CD4-positive, alpha-beta memory T cell (primary cell): Measurements from ENCODE around the gene SLC7A6. TPM values are rescaled to one million over a fixed set of nuclear protein-coding genes. Genes with fewer than 3 reads are reported as not detected.

ENCODE experiments used
- CTCF ChIA-PET: fragments of 350-600 bp; sonication (Branson Sonifier 250); formaldehyde crosslinking; loops from one replicate; lab custom pipeline; 2021; ENCODE audit warnings: inconsistent platforms; ENCODE audit not compliant: partially characterized antibody; lab: Charles Lee
- POLR2A ChIA-PET: fragments of 350-600 bp; sonication (Branson Sonifier 250); formaldehyde crosslinking; loops from one replicate; lab custom pipeline; 2021; ENCODE audit not compliant: partially characterized antibody; lab: Charles Lee
- DNase-seq, 5 donors: peaks; one replicate each; pipeline versions ENCODE4 v3.0.0 to v3.0.0-alpha.2; 2020 to 2022; ENCODE audit warnings: mixed read lengths in 1 of 5
- H3K27ac ChIP-seq: one replicate; pipeline ENCODE4 v1.7.0; 2013; ENCODE audit warnings: low read depth, low read length
- H3K27me3 ChIP-seq: 2 replicates; pipeline ENCODE4 v1.7.0; 2013; ENCODE audit warnings: mild to moderate bottlenecking, low read length, moderate library complexity; ENCODE audit not compliant: insufficient read depth
- H3K36me3 ChIP-seq: 2 replicates; pipeline ENCODE4 v1.7.0; 2013; ENCODE audit warnings: mild to moderate bottlenecking, low read length, moderate library complexity; ENCODE audit not compliant: insufficient read depth
- H3K4me1 ChIP-seq: 2 replicates; pipeline ENCODE4 v1.7.0; 2013; ENCODE audit warnings: mild to moderate bottlenecking, low read length, moderate library complexity; ENCODE audit not compliant: insufficient read depth
- H3K4me3 ChIP-seq, 2 donors: one replicate each; pipeline ENCODE4 v1.7.0; 2013; ENCODE audit warnings: low read length in 2 of 2, mild to moderate bottlenecking in 1 of 2
- H3K9me3 ChIP-seq, 2 donors: one replicate each; pipeline ENCODE4 v1.7.0; 2013; ENCODE audit warnings: low read length in 2 of 2, control low read depth in 1 of 2; ENCODE audit not compliant: control insufficient read depth in 1 of 2
- H3K27ac Mint-ChIP-seq, 7 donors: one replicate each; pipeline ENCODE4 v1.8.0; 2020 to 2021; ENCODE audit warnings: mixed read lengths in 7 of 7, mild to moderate bottlenecking in 6 of 7, inconsistent platforms in 3 of 7, moderate library complexity in 3 of 7
- H3K27me3 Mint-ChIP-seq, 2 donors: one replicate each; pipeline ENCODE4 v1.8.0; 2020 to 2021; ENCODE audit warnings: mixed read lengths in 2 of 2
- H3K36me3 Mint-ChIP-seq, 2 donors: one replicate each; pipeline ENCODE4 v1.8.0; 2020 to 2021; ENCODE audit warnings: mixed read lengths in 2 of 2, inconsistent platforms in 1 of 2, mild to moderate bottlenecking in 1 of 2
- H3K4me1 Mint-ChIP-seq, 4 donors: one replicate each; pipeline ENCODE4 v1.8.0; 2020 to 2021; ENCODE audit warnings: mixed read lengths in 4 of 4, mild to moderate bottlenecking in 1 of 4
- H3K4me3 Mint-ChIP-seq, 8 donors: one replicate each; pipeline ENCODE4 v1.8.0; 2020 to 2021; ENCODE audit warnings: mixed read lengths in 8 of 8, mild to moderate bottlenecking in 7 of 8, moderate library complexity in 6 of 8, inconsistent platforms in 3 of 8
- H3K9me3 Mint-ChIP-seq, 8 donors: one replicate each; pipeline ENCODE4 v1.8.0; 2020 to 2021; ENCODE audit warnings: mixed read lengths in 8 of 8, mild to moderate bottlenecking in 5 of 8, inconsistent platforms in 3 of 8, moderate library complexity in 1 of 8
- intact Hi-C: fragments of 100-400 bp; cut with micrococcal nuclease; formaldehyde crosslinking; loops from one replicate; pipeline ENCODE4 v1.15.1; 2023
- polyA plus RNA-seq, 2 donors: library from polyadenylated mRNA; unstranded; fragments of 300-500 nt; fragmentation: Illumina TruSeq; gene quantifications; one replicate each; pipeline ENCODE4 v1.2.3, GENCODE V29; 2021
- total RNA-seq, 2 experiments: library from RNA; stranded (reverse); gene quantifications; one replicate each; pipeline ENCODE4 v1.2.3, GENCODE V29; 2021

Gene SLC7A6
- total and polyA plus RNA-seq, 4 experiments from 2014 or later = 14.4 to 194 (median 105) TPM

- H3K27me3 ChIP-seq = no peaks in the 10 kb centered on the region
- peaks cover 23% of the 10 kb centered on the region for H3K4me1 ChIP-seq
- intact Hi-C loops = no loop called here
- Mint-ChIP-seq H3K9me3 (peaks cover 0 to 7% (median 0%) of the 10 kb centered on the region in 8 donors), H3K4me1 (peaks cover 15 to 49% (median 30%) of the 10 kb centered on the region in 4 donors), H3K27ac (peak overlapping the region; percentile 13 to 89 (median 80)), H3K36me3 (peaks cover 0 to 8% of the 10 kb centered on the region in 2 donors), H3K27me3 (no peaks in the 10 kb centered on the region), H3K4me3 (peak overlapping the region; percentile 15 to 76 (median 48))
- peak in 1 of 5 donors; percentile 21 for DNase-seq
- ChIA-PET POLR2A (interaction anchor here (0.6 to 4.3 kb wide), 2 partner anchors 11 to 300 kb away, joined by 3 to 23 read pairs; partner anchors contain the start of gene PLA2G15), CTCF (no interaction called here)
- no peak overlapping the region for H3K4me3 ChIP-seq
- no peak overlapping the region for H3K27ac ChIP-seq
- no peaks in the 10 kb centered on the region for H3K9me3 ChIP-seq
- H3K36me3 ChIP-seq = peaks cover 6% of the 10 kb centered on the region
These were observed 29.9 kb upstream of the SLC7A6 start for GRCh38 chr16:68234188-68235107.

GRCh38 chr16:68235108-68235886 is 29.0 kb upstream of the SLC7A6 start:
- Histone ChIP-seq H3K4me1 (peaks cover 30% of the 10 kb centered on the region), H3K4me3 (no peak overlapping the region), H3K27me3 (no peaks in the 10 kb centered on the region), H3K36me3 (no peaks in the 10 kb centered on the region), H3K9me3 (no peaks in the 10 kb centered on the region), H3K27ac (no peak overlapping the region)
- Mint-ChIP-seq H3K9me3 (peaks cover 0 to 9% (median 0%) of the 10 kb centered on the region in 8 donors), H3K4me1 (peaks cover 16 to 52% (median 34%) of the 10 kb centered on the region in 4 donors), H3K4me3 (peak overlapping the region in 5 of 8 donors; percentile 15 to 76 (median 49)), H3K27me3 (no peaks in the 10 kb centered on the region), H3K36me3 (peaks cover 0 to 6% of the 10 kb centered on the region in 2 donors), H3K27ac (peak overlapping the region in 4 of 7 donors; percentile 42 to 89 (median 68))
- peak in 4 of 5 donors; percentile 13 to 59 (median 24) for DNase-seq
- intact Hi-C loops = no loop called here
- ChIA-PET CTCF (interaction anchor here (3.8 kb wide), 1 partner anchor 26 kb away, joined by 17 read pairs; no protein-coding TSS in a partner anchor), POLR2A (interaction anchor here (0.6 to 4.3 kb wide), 6 partner anchors 8 to 301 kb away, joined by 3 to 23 read pairs (median 14); partner anchors contain the start of genes PLA2G15, PRMT7, SLC7A6 and SLC7A6OS)

- Mint-ChIP-seq H3K4me3 (peak within 1 kb of the TSS; percentile 88 to 98 (median 95)), H3K4me1 (peaks cover 16 to 52% (median 34%) of the 10 kb centered on the region in 4 donors), H3K36me3 (peaks cover 0 to 2% of the 10 kb centered on the region in 2 donors), H3K27ac (peak within 1 kb of the TSS; percentile 74 to 97 (median 85)), H3K9me3 (peaks cover 0 to 9% (median 0%) of the 10 kb centered on the region in 8 donors), H3K27me3 (no peaks in the 10 kb centered on the region)
- ChIA-PET POLR2A (interaction anchor here (1.6 to 4.3 kb wide), 6 partner anchors 8 to 156 kb away, joined by 4 to 23 read pairs (median 14); partner anchors contain the start of genes PLA2G15, PRMT7, SLC7A6 and SLC7A6OS), CTCF (interaction anchor here (3.8 kb wide), 1 partner anchor 25 kb away, joined by 17 read pairs; no protein-coding TSS in a partner anchor)
- peak in 1 of 5 donors; percentile 15 for DNase-seq
- Histone ChIP-seq H3K4me3 (peak within 1 kb of the TSS in 1 of 2 donors; percentile 70), H3K27me3 (no peaks in the 10 kb centered on the region), H3K9me3 (no peaks in the 10 kb centered on the region), H3K27ac (peak within 1 kb of the TSS; percentile 44), H3K4me1 (peaks cover 30% of the 10 kb centered on the region), H3K36me3 (no peaks in the 10 kb centered on the region)
- intact Hi-C loops = no loop called here
These were observed 28.5 kb upstream of the SLC7A6 start, which contains the start of gene ESRP2 for GRCh38 chr16:68235887-68236136. Gene ESRP2, minus strand, starts transcription at chr16:68236127. Its CDS starts 82 bp downstream, at chr16:68236045.

- ChIA-PET POLR2A (interaction anchor here (0.6 to 4.3 kb wide), 15 partner anchors 9 to 301 kb away, joined by 3 to 23 read pairs (median 5); partner anchors contain the start of genes NFATC3, PLA2G15, PRMT7 and SLC7A6), CTCF (interaction anchor here (1.3 to 3.8 kb wide), 4 partner anchors 8 to 75 kb away, joined by 3 to 17 read pairs (median 4); partner anchors contain the start of gene SLC7A6)
- H3K9me3 Mint-ChIP-seq = peaks cover 0 to 9% (median 0%) of the 10 kb centered on the region in 8 donors
- Histone ChIP-seq H3K27ac (peak overlapping the region; percentile 44), H3K27me3 (no peaks in the 10 kb centered on the region), H3K4me1 (peaks cover 30% of the 10 kb centered on the region), H3K4me3 (peak overlapping the region in 1 of 2 donors; percentile 70), H3K9me3 (no peaks in the 10 kb centered on the region), H3K36me3 (no peaks in the 10 kb centered on the region)
- H3K27ac Mint-ChIP-seq = peak overlapping the region; percentile 68 to 97 (median 83)
- DNase-seq = peak; percentile 43 to 59 (median 46)
- H3K36me3 Mint-ChIP-seq = peaks cover 0 to 2% of the 10 kb centered on the region in 2 donors
- intact Hi-C loops = no loop called here
- H3K4me1 Mint-ChIP-seq = peaks cover 16 to 52% (median 34%) of the 10 kb centered on the region in 4 donors
- no peaks in the 10 kb centered on the region for H3K27me3 Mint-ChIP-seq
- H3K4me3 Mint-ChIP-seq = peak overlapping the region; percentile 88 to 98 (median 95)
These were observed 28.0 kb upstream of the SLC7A6 start for GRCh38 chr16:68236137-68236825.

GRCh38 chr16:68236826-68237242 is 27.5 kb upstream of the SLC7A6 start:
- H3K27ac ChIP-seq = peak overlapping the region; percentile 44
- peak in 1 of 5 donors; percentile 19 for DNase-seq
- H3K4me1 Mint-ChIP-seq = peaks cover 16 to 52% (median 34%) of the 10 kb centered on the region in 4 donors
- peaks cover 0 to 2% of the 10 kb centered on the region in 2 donors for H3K36me3 Mint-ChIP-seq
- intact Hi-C loops = loop anchor here (1.0 kb wide), 1 partner anchor 8 kb away; the partner anchor contains the start of gene PLA2G15
- POLR2A ChIA-PET = interaction anchor here (0.6 to 4.3 kb wide), 16 partner anchors 9 to 302 kb away, joined by 3 to 23 read pairs (median 5); partner anchors contain the start of genes NFATC3, PLA2G15, PRMT7 and SLC7A6
- peaks cover 30% of the 10 kb centered on the region for H3K4me1 ChIP-seq
- no peaks in the 10 kb centered on the region for H3K27me3 ChIP-seq
- H3K9me3 Mint-ChIP-seq = peaks cover 0 to 9% (median 0%) of the 10 kb centered on the region in 8 donors
- peak overlapping the region; percentile 74 to 97 (median 85) for H3K27ac Mint-ChIP-seq
- CTCF ChIA-PET = interaction anchor here (1.3 to 3.8 kb wide), 5 partner anchors 8 to 143 kb away, joined by 3 to 17 read pairs (median 4); partner anchors contain the start of gene SLC7A6
- no peaks in the 10 kb centered on the region for H3K27me3 Mint-ChIP-seq
- peak overlapping the region in 1 of 2 donors; percentile 70 for H3K4me3 ChIP-seq
- H3K9me3 ChIP-seq = no peaks in the 10 kb centered on the region
- no peaks in the 10 kb centered on the region for H3K36me3 ChIP-seq
- peak overlapping the region; percentile 88 to 98 (median 95) for H3K4me3 Mint-ChIP-seq
